ENCODE data around the gene MED1.
"Not testable (repeated sequence)": the region's sequence is repeated elsewhere in the genome, so short reads cannot be mapped to it uniquely, and the experiment has no call there.

- TF ChIP-seq CTCF (IDR thresholded peaks at IDR 0.05); ZFX (IDR thresholded peaks at IDR 0.05; ENCODE audit: borderline replicate concordance): not testable (repeated sequence)
Observed at GRCh38 chr17:39367805-39368204, 83.3 kb downstream of the MED1 start.

All from 22Rv1 (cell line).